ENCODE data around the gene HBA1. TPM values are rescaled to one million over a fixed set of nuclear protein-coding genes. Genes with fewer than 3 reads are reported as not detected.
"Not testable (repeated sequence)": the region's sequence is repeated elsewhere in the genome, so short reads cannot be mapped to it uniquely, and the experiment has no call there.

The HBA1 gene
- total and polyA plus RNA-seq, 3 donors from 2014 or later: 11.7 to 24.0 TPM; not detected in 1

DNA sequence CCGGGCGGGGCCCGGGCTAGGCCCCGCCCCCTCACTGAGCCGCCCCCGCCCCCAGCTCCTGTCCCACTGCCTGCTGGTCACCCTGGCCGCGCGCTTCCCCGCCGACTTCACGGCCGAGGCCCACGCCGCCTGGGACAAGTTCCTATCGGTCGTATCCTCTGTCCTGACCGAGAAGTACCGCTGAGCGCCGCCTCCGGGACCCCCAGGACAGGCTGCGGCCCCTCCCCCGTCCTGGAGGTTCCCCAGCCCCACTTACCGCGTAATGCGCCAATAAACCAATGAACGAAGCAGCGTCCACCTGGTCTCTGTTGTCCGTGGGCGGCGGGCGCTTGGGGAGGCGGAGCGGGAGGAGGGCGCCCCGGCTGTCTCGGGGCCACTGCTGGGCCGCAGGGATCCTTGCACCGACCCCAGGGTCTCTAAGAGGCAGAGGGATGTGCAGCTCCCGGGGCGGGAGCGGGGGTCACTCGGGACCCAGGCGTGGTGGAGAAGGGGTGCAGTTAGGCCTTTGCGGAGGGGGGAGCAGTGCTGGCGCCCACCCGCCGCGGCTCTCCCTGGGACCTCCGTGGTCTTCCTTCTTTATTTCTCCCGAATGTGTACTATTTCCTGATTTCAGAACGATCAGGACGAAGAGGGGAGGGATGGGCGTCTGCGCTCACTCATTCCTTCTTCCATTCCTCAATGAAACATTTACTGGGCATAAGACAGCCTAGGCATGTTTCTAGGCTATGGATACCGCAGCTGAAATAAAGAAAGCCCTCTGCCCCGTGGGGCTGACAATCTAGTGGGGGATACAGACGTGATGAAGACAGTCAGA, 22.1 kb upstream of the HBA1 start:
- TF ChIP-seq POLR2A (IDR thresholded peaks at IDR 0.05): no peak
- TF ChIP-seq, protein P1, sequence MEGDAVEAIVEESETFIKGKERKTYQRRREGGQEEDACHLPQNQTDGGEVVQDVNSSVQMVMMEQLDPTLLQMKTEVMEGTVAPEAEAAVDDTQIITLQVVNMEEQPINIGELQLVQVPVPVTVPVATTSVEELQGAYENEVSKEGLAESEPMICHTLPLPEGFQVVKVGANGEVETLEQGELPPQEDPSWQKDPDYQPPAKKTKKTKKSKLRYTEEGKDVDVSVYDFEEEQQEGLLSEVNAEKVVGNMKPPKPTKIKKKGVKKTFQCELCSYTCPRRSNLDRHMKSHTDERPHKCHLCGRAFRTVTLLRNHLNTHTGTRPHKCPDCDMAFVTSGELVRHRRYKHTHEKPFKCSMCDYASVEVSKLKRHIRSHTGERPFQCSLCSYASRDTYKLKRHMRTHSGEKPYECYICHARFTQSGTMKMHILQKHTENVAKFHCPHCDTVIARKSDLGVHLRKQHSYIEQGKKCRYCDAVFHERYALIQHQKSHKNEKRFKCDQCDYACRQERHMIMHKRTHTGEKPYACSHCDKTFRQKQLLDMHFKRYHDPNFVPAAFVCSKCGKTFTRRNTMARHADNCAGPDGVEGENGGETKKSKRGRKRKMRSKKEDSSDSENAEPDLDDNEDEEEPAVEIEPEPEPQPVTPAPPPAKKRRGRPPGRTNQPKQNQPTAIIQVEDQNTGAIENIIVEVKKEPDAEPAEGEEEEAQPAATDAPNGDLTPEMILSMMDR (IDR thresholded peaks at IDR 0.05): no peak
- Histone ChIP-seq H3K4me1 (peaks cover 5% of the 10 kb centered on the region), H3K27me3 (no peaks in the 10 kb centered on the region), H3K9me3 (no peaks in the 10 kb centered on the region), H3K27ac (no peak overlapping the region), H3K4me3 (peak overlapping the region; percentile 36 to 51), H3K36me3 (ENCODE audit: low read depth, missing control alignments) (no peaks in the 10 kb centered on the region)
- intact Hi-C loops (cut with DNase I; ENCODE audit: low total_unique reads): no loop called here
- 2 to 3% methylated on average over 25 to 32 of the region's 59 CpGs for WGBS, 2 donors
- no peak for DNase-seq

DNA sequence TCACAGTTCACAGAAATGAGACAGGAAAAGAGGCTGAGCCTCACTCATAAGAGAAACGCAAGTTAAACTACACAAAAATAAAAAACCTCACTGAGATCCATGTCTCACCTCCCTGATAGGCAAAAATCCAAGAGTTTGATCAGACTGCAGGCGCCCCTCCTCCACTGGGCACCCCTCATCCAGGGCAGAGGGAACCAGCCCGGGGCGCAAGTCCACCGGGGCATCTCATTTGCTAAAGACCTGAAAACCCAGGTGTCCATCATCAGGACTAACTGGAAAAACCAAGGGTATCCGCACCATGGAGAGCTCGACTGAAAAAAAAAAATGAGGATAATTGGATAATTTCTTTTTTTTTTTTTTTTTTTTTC, 21.5 kb upstream of the HBA1 start:
- 45 to 57% methylated on average over 7 of the region's 7 CpGs for WGBS, 2 donors
- DNase-seq: no peak
- Histone ChIP-seq H3K27ac (no peak overlapping the region), H3K36me3 (ENCODE audit: low read depth, missing control alignments) (no peaks in the 10 kb centered on the region), H3K4me3 (peak overlapping the region in 1 of 2 donors; percentile 51), H3K27me3 (no peaks in the 10 kb centered on the region), H3K9me3 (no peaks in the 10 kb centered on the region), H3K4me1 (peaks cover 5% of the 10 kb centered on the region)
- no peak for TF ChIP-seq POLR2A (IDR thresholded peaks at IDR 0.05)
- TF ChIP-seq, protein P1 (IDR thresholded peaks at IDR 0.05): no peak
- intact Hi-C loops (cut with DNase I; ENCODE audit: low total_unique reads): no loop called here

DNA sequence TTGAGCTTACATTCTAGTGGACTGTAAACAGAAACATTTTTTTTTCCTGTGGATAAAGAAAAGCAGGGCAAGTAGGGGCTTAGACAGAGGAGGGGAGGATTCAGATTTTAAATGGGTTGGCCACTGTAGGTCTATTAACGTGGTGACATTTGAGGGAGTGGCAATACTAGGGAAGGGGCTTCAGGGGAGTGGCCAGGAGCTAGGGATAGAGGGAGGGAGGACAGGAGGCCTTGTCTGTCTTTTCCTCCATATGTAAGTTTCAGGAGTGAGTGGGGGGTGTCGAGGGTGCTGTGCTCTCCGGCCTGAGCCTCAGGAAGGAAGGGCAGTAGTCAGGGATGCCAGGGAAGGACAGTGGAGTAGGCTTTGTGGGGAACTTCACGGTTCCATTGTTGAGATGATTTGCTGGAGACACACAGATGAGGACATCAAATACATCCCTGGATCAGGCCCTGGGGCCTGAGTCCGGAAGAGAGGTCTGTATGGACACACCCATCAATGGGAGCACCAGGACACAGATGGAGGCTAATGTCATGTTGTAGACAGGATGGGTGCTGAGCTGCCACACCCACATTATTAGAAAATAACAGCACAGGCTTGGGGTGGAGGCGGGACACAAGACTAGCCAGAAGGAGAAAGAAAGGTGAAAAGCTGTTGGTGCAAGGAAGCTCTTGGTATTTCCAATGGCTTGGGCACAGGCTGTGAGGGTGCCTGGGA, 17.2 kb upstream of the HBA1 start:
- no peak overlapping the region for H3K27ac ChIP-seq
- H3K36me3 ChIP-seq (ENCODE audit: low read depth, missing control alignments): no peaks in the 10 kb centered on the region
- DNase-seq: no peak
- H3K4me1 ChIP-seq: peaks cover 4% of the 10 kb centered on the region
- TF ChIP-seq POLR2A (IDR thresholded peaks at IDR 0.05): no peak
- TF ChIP-seq, protein P1 (IDR thresholded peaks at IDR 0.05): no peak
- no peaks in the 10 kb centered on the region for H3K9me3 ChIP-seq
- no peak overlapping the region for H3K4me3 ChIP-seq
- 65 to 72% methylated on average over 6 of the region's 6 CpGs for WGBS, 2 donors
- intact Hi-C loops (cut with DNase I; ENCODE audit: low total_unique reads): no loop called here
- H3K27me3 ChIP-seq: no peaks in the 10 kb centered on the region

DNA sequence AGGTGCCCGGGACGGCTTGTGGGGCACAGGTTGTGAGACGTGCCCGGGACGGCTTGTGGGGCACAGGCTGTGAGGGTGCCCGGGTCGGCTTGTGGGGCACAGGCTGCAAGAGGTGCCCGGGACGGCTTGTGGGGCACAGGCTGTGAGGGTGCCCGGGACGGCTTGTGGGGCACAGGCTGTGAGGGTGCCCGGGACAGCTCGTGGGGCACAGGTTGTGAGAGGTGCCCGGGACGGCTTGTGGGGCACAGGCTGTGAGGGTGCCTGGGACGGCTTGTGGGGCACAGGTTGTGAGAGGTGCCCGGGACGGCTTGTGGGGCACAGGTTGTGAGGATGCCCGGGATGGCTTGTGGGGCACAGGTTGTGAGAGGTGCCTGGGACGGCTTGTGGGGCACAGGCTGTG, 16.2 kb upstream of the HBA1 start:
- DNase-seq; H3K36me3 ChIP-seq (ENCODE audit: low read depth, missing control alignments); H3K4me3 ChIP-seq; intact Hi-C loops (cut with DNase I; ENCODE audit: low total_unique reads); H3K4me1 ChIP-seq; H3K9me3 ChIP-seq; H3K27ac ChIP-seq; H3K27me3 ChIP-seq: not testable (repeated sequence)
- 63 to 94% methylated on average over 4 to 16 of the region's 20 CpGs for WGBS, 2 donors

DNA sequence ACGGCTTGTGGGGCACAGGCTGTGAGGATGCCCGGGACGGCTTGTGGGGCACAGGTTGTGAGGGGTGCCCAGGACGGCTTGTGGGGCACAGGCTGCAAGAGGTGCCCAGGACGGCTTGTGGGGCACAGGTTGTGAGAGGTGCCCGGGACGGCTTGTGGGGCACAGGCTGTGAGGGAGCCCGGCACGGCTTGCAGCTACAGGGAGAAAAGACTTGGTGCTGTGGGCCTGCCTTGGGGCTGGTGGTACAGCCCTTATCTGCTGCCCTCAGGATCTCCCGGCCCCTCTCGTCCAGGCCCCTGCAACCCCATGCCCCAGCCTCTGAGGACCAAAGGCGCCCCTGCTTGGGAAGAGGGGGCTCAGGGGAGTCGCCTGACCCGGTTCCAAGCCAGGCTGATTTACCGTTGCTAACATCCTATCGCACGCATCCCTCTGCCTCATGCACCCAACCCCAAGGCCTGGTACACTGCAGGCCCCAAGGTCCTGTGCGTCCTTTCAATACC, 15.7 kb upstream of the HBA1 start:
- H3K27me3 ChIP-seq: no peaks in the 10 kb centered on the region
- intact Hi-C loops (cut with DNase I; ENCODE audit: low total_unique reads): no loop called here
- no peak for DNase-seq
- no peaks in the 10 kb centered on the region for H3K9me3 ChIP-seq
- no peaks in the 10 kb centered on the region for H3K36me3 ChIP-seq (ENCODE audit: low read depth, missing control alignments)
- no peak overlapping the region for H3K4me3 ChIP-seq
- H3K4me1 ChIP-seq: peaks cover 7% of the 10 kb centered on the region
- TF ChIP-seq POLR2A (IDR thresholded peaks at IDR 0.05): no peak
- WGBS, 2 donors: 69 to 71% methylated on average over 10 to 18 of the region's 18 CpGs
- no peak overlapping the region for H3K27ac ChIP-seq

Data from testis (tissue), 3 donors.